ENCODE results near the gene CFAP90. TPM values are rescaled to one million over a fixed set of nuclear protein-coding genes. Genes with fewer than 3 reads are reported as not detected.
A peak's percentile ranks its signal among the peaks of the same experiment; 100 is the strongest.

Gene CFAP90
- total RNA-seq, 1 experiment from 2014 or later, result not detected

DNA sequence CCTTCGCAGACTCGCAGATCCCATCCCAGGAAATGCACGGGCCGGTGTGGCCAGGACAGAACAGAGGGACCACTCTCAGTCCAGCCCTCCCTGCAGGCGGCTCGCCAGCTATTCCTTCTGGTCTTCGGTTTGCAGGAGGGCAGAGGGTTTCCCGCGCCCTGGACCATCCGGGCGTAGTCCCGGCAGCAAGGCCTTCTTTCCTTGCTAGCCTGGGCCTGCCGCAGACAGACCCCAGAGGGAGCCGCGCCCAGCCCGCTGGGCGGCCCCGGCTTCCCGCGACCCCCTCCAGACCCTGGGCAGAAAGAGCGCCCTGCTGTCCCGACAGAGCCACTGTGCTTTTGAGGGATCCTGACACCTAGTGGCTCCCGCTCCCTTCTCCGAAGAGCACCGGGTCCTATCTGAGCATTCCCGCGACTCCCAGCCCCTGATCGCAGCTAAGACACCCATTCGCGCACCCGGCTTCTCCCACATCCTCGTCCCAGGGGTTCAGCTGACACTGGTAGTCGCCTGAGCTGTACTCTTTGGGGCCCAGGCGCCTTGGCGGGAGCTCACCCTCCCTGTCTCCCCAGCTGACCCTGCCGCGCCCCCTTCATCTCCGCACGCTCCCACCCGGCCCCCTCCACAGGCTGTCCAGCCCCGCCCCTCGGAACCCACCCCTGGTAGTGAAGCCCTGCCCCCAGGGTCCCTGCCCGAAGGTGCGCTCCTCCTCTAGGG lies 1.1 kb downstream of the CFAP90 start:
- no peak overlapping the region for H2AFZ ChIP-seq (ENCODE audit: low read length)
- no peak overlapping the region for H3K9ac ChIP-seq (ENCODE audit: low read length)
- H4K20me1 ChIP-seq (ENCODE audit: insufficient read depth, low read depth, low read length), result no peaks in the 10 kb centered on the region
- H3K4me2 ChIP-seq (ENCODE audit: low read depth, low read length, poor library complexity, severe bottlenecking), result no peak overlapping the region
- H3K4me3 ChIP-seq (ENCODE audit: low read length), result no peak overlapping the region
- no peak for DNase-seq
- H3K27ac ChIP-seq (ENCODE audit: low read length), result no peak overlapping the region
- H3K27me3 ChIP-seq (ENCODE audit: low read length), result no peaks in the 10 kb centered on the region
- H3K79me2 ChIP-seq (ENCODE audit: low read length), result no peaks in the 10 kb centered on the region
- H3K36me3 ChIP-seq (ENCODE audit: insufficient read depth, low read length), result no peaks in the 10 kb centered on the region
- peaks cover 19% of the 10 kb centered on the region for H3K4me1 ChIP-seq (ENCODE audit: low read length)
- H3K9me3 ChIP-seq (ENCODE audit: low read length), result no peaks in the 10 kb centered on the region
- no peaks in the 10 kb centered on the region for H3K9me2 ChIP-seq (replicated peaks; ENCODE audit: insufficient read depth, low read length)

DNA sequence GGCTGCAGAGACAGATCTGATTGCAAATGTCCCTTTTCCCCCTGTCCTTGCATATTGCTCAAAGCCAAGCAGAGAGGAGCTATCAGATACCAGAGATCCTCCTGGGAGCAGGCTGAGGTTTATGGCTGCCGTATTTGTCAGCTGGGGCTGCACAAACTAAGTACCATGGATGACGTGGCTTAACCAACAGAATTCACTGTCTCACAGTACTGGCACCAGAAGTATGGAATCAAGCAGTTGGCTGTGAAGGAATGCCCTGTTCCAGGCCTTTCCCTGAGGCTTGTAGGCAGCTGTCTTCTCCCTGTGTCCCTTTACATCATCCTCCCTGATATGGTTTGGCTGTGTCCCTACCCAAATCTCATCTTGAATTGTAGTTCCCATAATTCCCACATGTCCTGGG lies 2.6 kb downstream of the CFAP90 start:
- Histone ChIP-seq H3K79me2 (ENCODE audit: low read length) (no peaks in the 10 kb centered on the region), H3K36me3 (ENCODE audit: insufficient read depth, low read length) (no peaks in the 10 kb centered on the region), H3K9me2 (replicated peaks; ENCODE audit: insufficient read depth, low read length) (no peaks in the 10 kb centered on the region), H3K4me3 (ENCODE audit: low read length) (no peak overlapping the region), H3K4me2 (ENCODE audit: low read depth, low read length, poor library complexity, severe bottlenecking) (no peak overlapping the region), H3K27ac (ENCODE audit: low read length) (no peak overlapping the region), H2AFZ (ENCODE audit: low read length) (no peak overlapping the region), H3K4me1 (ENCODE audit: low read length) (peaks cover 22% of the 10 kb centered on the region), H3K9ac (ENCODE audit: low read length) (no peak overlapping the region), H3K27me3 (ENCODE audit: low read length) (no peaks in the 10 kb centered on the region), H3K9me3 (ENCODE audit: low read length) (no peaks in the 10 kb centered on the region), H4K20me1 (ENCODE audit: insufficient read depth, low read depth, low read length) (no peaks in the 10 kb centered on the region)
- DNase-seq, result no peak

GRCh38 chr5:7846327-7846726 lies 4.6 kb downstream of the CFAP90 start:
- H2AFZ ChIP-seq (ENCODE audit: low read length), result no peak overlapping the region
- no peaks in the 10 kb centered on the region for H3K27me3 ChIP-seq (ENCODE audit: low read length)
- no peak overlapping the region for H3K4me3 ChIP-seq (ENCODE audit: low read length)
- peaks cover 22% of the 10 kb centered on the region for H3K4me1 ChIP-seq (ENCODE audit: low read length)
- no peak for DNase-seq
- no peak overlapping the region for H3K9ac ChIP-seq (ENCODE audit: low read length)
- H4K20me1 ChIP-seq (ENCODE audit: insufficient read depth, low read depth, low read length), result no peaks in the 10 kb centered on the region
- no peaks in the 10 kb centered on the region for H3K79me2 ChIP-seq (ENCODE audit: low read length)
- no peaks in the 10 kb centered on the region for H3K9me2 ChIP-seq (replicated peaks; ENCODE audit: insufficient read depth, low read length)
- no peaks in the 10 kb centered on the region for H3K9me3 ChIP-seq (ENCODE audit: low read length)
- H3K36me3 ChIP-seq (ENCODE audit: insufficient read depth, low read length), result no peaks in the 10 kb centered on the region
- no peak overlapping the region for H3K4me2 ChIP-seq (ENCODE audit: low read depth, low read length, poor library complexity, severe bottlenecking)
- no peak overlapping the region for H3K27ac ChIP-seq (ENCODE audit: low read length)

DNA sequence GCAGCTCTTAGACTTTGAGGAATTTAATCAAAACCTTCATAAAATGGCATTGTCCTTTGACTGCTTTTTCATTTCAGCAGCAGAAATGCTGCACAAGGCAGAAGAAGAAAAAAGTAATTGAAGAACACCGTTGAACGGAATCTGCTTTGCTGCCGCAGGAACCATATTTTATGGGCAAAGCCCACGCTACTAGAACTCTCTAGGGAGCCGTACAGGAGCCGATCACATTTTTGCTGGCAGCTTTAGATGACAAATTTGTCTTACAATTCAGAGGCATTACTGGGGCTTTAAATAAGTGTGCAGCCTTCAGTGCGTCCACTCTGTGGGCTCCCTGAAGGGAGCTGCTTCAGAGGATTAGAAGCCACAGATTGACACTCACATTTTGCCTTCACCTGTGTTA lies 5.4 kb downstream of the CFAP90 start:
- no peak for DNase-seq
- Histone ChIP-seq H3K27ac (ENCODE audit: low read length) (no peak overlapping the region), H3K4me2 (ENCODE audit: low read depth, low read length, poor library complexity, severe bottlenecking) (peak overlapping the region; percentile 7), H4K20me1 (ENCODE audit: insufficient read depth, low read depth, low read length) (no peaks in the 10 kb centered on the region), H3K4me1 (ENCODE audit: low read length) (peaks cover 22% of the 10 kb centered on the region), H3K9ac (ENCODE audit: low read length) (no peak overlapping the region), H2AFZ (ENCODE audit: low read length) (no peak overlapping the region), H3K4me3 (ENCODE audit: low read length) (no peak overlapping the region), H3K9me2 (replicated peaks; ENCODE audit: insufficient read depth, low read length) (no peaks in the 10 kb centered on the region), H3K9me3 (ENCODE audit: low read length) (no peaks in the 10 kb centered on the region), H3K79me2 (ENCODE audit: low read length) (no peaks in the 10 kb centered on the region), H3K27me3 (ENCODE audit: low read length) (no peaks in the 10 kb centered on the region), H3K36me3 (ENCODE audit: insufficient read depth, low read length) (no peaks in the 10 kb centered on the region)

DNA sequence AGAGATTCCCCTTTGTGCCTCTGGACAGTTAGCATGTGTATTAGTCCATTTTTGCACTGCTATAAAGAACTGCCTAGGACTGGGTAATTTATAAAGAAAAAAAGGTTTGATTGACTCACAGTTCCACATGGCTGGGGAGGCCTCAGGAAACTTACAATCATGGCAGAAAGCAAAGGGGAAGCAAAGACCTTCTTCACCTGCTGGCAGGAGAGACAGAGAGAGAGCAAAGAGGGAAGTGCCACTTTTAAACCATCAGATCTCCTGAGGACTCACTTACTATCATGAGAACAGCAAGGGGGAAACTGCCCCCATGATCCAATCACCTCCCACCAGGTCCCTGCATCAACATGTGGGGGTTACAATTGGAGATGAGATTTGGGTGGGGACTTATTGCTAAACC lies 6.0 kb downstream of the CFAP90 start:
- Histone ChIP-seq H3K9me3 (ENCODE audit: low read length) (no peaks in the 10 kb centered on the region), H3K4me3 (ENCODE audit: low read length) (no peak overlapping the region), H3K27me3 (ENCODE audit: low read length) (no peaks in the 10 kb centered on the region), H3K79me2 (ENCODE audit: low read length) (no peaks in the 10 kb centered on the region), H2AFZ (ENCODE audit: low read length) (no peak overlapping the region), H3K36me3 (ENCODE audit: insufficient read depth, low read length) (no peaks in the 10 kb centered on the region), H3K4me2 (ENCODE audit: low read depth, low read length, poor library complexity, severe bottlenecking) (peak overlapping the region; percentile 7), H3K27ac (ENCODE audit: low read length) (no peak overlapping the region), H4K20me1 (ENCODE audit: insufficient read depth, low read depth, low read length) (no peaks in the 10 kb centered on the region), H3K9ac (ENCODE audit: low read length) (no peak overlapping the region), H3K9me2 (replicated peaks; ENCODE audit: insufficient read depth, low read length) (no peaks in the 10 kb centered on the region), H3K4me1 (ENCODE audit: low read length) (peaks cover 22% of the 10 kb centered on the region)
- DNase-seq, result peak; percentile 57

- Histone ChIP-seq H3K9me3 (ENCODE audit: low read length) (no peaks in the 10 kb centered on the region), H3K27ac (ENCODE audit: low read length) (no peak overlapping the region), H3K79me2 (ENCODE audit: low read length) (no peaks in the 10 kb centered on the region), H3K36me3 (ENCODE audit: insufficient read depth, low read length) (no peaks in the 10 kb centered on the region), H3K27me3 (ENCODE audit: low read length) (no peaks in the 10 kb centered on the region), H3K4me1 (ENCODE audit: low read length) (peaks cover 22% of the 10 kb centered on the region), H3K4me3 (ENCODE audit: low read length) (no peak overlapping the region), H3K9ac (ENCODE audit: low read length) (no peak overlapping the region), H2AFZ (ENCODE audit: low read length) (no peak overlapping the region), H4K20me1 (ENCODE audit: insufficient read depth, low read depth, low read length) (no peaks in the 10 kb centered on the region), H3K4me2 (ENCODE audit: low read depth, low read length, poor library complexity, severe bottlenecking) (no peak overlapping the region), H3K9me2 (replicated peaks; ENCODE audit: insufficient read depth, low read length) (no peaks in the 10 kb centered on the region)
- DNase-seq, result no peak
These were observed 8.4 kb downstream of the CFAP90 start for GRCh38 chr5:7842531-7842930.

DNA sequence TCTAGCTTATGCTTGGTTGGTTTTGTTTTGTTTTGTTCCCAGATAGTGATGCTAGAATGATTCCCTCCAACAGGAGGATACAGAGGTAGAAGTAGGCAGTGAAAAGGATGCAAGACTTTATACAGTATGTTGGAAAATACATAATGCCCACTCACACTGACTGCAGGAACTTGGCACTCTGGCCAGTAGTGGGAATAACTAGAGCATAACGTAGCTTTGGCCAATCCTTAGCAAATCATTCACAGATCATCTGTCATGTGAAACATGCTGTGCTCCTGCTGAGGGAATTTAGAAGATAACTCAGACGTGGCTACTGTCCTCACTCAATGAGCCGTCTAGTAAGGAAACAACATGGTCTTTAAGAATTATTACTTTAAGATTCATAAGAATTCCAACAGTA lies 13.5 kb downstream of the CFAP90 start:
- H3K36me3 ChIP-seq (ENCODE audit: insufficient read depth, low read length), result no peaks in the 10 kb centered on the region
- H3K27ac ChIP-seq (ENCODE audit: low read length), result no peak overlapping the region
- H3K27me3 ChIP-seq (ENCODE audit: low read length), result no peaks in the 10 kb centered on the region
- no peak overlapping the region for H3K4me2 ChIP-seq (ENCODE audit: low read depth, low read length, poor library complexity, severe bottlenecking)
- no peak overlapping the region for H2AFZ ChIP-seq (ENCODE audit: low read length)
- H3K9me3 ChIP-seq (ENCODE audit: low read length), result no peaks in the 10 kb centered on the region
- no peak overlapping the region for H3K9ac ChIP-seq (ENCODE audit: low read length)
- H3K79me2 ChIP-seq (ENCODE audit: low read length), result no peaks in the 10 kb centered on the region
- H3K9me2 ChIP-seq (replicated peaks; ENCODE audit: insufficient read depth, low read length), result no peaks in the 10 kb centered on the region
- no peaks in the 10 kb centered on the region for H3K4me1 ChIP-seq (ENCODE audit: low read length)
- H3K4me3 ChIP-seq (ENCODE audit: low read length), result no peak overlapping the region
- DNase-seq, result no peak
- no peaks in the 10 kb centered on the region for H4K20me1 ChIP-seq (ENCODE audit: insufficient read depth, low read depth, low read length)

DNA sequence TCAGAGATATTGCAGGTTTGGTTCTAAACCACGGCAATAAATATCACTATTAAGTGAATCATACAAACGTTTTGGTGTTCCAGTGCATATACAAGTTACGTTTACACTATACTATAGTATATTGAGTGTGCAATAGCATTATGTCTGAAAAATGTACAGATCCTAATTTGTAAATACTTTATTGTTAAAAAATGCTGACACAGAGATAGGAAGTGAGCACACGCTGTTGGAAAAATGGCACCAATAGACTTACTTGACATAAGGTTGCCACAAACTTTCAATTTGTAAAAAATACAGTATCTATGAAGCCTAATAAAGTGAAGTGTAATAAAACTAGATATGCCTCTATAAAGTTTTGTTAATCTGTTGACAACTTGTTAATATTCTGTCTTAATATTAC lies 16.0 kb downstream of the CFAP90 start:
- no peaks in the 10 kb centered on the region for H3K27me3 ChIP-seq (ENCODE audit: low read length)
- H2AFZ ChIP-seq (ENCODE audit: low read length), result no peak overlapping the region
- no peaks in the 10 kb centered on the region for H3K9me2 ChIP-seq (replicated peaks; ENCODE audit: insufficient read depth, low read length)
- no peaks in the 10 kb centered on the region for H3K9me3 ChIP-seq (ENCODE audit: low read length)
- H3K9ac ChIP-seq (ENCODE audit: low read length), result no peak overlapping the region
- H3K27ac ChIP-seq (ENCODE audit: low read length), result no peak overlapping the region
- no peaks in the 10 kb centered on the region for H3K4me1 ChIP-seq (ENCODE audit: low read length)
- no peaks in the 10 kb centered on the region for H4K20me1 ChIP-seq (ENCODE audit: insufficient read depth, low read depth, low read length)
- no peaks in the 10 kb centered on the region for H3K36me3 ChIP-seq (ENCODE audit: insufficient read depth, low read length)
- H3K4me3 ChIP-seq (ENCODE audit: low read length), result no peak overlapping the region
- DNase-seq, result no peak
- H3K79me2 ChIP-seq (ENCODE audit: low read length), result no peaks in the 10 kb centered on the region
- H3K4me2 ChIP-seq (ENCODE audit: low read depth, low read length, poor library complexity, severe bottlenecking), result no peak overlapping the region

All from Karpas-422 (cell line).